ENCODE results near the gene NOTO.
A peak's percentile ranks its signal among the peaks of the same experiment; 100 is the strongest.

DNA sequence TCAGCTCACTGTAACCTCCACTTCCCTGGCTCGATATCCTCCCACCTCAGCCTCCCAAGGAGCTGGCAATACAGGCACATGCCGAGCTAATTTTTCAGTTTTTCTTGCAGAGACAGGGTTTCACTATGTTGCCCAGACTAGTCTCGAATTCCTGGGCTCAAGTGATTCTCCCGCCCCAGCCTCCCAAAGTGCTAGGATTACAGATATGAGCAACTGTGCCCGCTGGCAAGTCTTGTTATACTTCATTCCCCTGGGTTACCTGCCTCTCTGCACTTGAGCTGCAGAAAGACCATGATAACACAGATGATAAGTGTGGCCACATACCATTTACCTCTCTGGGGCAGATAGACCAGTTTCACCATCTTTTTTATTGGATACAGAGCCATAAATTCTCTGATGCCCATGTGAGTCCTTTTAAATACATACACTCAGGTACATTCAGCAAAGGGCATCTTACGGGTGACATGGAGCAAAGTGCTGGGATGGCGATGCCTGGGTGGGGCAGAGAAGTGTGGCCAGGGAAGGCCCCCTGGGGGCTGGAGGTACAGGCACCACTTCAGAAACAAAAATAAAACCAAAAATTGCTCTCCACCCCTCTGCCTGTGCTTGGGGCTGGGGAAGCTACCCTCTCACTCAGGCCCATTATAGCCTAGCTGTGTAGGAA, 52.1 kb downstream of the NOTO start:
- TF ChIP-seq, protein P1, sequence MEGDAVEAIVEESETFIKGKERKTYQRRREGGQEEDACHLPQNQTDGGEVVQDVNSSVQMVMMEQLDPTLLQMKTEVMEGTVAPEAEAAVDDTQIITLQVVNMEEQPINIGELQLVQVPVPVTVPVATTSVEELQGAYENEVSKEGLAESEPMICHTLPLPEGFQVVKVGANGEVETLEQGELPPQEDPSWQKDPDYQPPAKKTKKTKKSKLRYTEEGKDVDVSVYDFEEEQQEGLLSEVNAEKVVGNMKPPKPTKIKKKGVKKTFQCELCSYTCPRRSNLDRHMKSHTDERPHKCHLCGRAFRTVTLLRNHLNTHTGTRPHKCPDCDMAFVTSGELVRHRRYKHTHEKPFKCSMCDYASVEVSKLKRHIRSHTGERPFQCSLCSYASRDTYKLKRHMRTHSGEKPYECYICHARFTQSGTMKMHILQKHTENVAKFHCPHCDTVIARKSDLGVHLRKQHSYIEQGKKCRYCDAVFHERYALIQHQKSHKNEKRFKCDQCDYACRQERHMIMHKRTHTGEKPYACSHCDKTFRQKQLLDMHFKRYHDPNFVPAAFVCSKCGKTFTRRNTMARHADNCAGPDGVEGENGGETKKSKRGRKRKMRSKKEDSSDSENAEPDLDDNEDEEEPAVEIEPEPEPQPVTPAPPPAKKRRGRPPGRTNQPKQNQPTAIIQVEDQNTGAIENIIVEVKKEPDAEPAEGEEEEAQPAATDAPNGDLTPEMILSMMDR (IDR thresholded peaks at IDR 0.05; ENCODE audit: low read depth, low read length), result no peak
- TF ChIP-seq POLR2A (IDR thresholded peaks at IDR 0.05; ENCODE audit: extremely low read depth, insufficient read length), result peak; percentile 11
- TF ChIP-seq, protein P2, sequence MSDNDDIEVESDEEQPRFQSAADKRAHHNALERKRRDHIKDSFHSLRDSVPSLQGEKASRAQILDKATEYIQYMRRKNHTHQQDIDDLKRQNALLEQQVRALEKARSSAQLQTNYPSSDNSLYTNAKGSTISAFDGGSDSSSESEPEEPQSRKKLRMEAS (IDR thresholded peaks at IDR 0.05; ENCODE audit: low read depth, low read length), result no peak

Data from NB4 (cell line).